RPMI8226 (cell line): ENCODE results near the gene NELFE.
A peak's percentile ranks its signal among the peaks of the same experiment; 100 is the strongest.
"Not testable (repeated sequence)": the region's sequence is repeated elsewhere in the genome, so short reads cannot be mapped to it uniquely, and the experiment has no call there.

Experiments
- DNase-seq: peaks from one replicate; pipeline ENCODE4 v3.0.0-alpha.2; 2015

NELFE gene

GRCh38 chr6:31911826-31912585 lies 46.8 kb downstream of the NELFE start:
- DNase-seq, result no peak

DNA sequence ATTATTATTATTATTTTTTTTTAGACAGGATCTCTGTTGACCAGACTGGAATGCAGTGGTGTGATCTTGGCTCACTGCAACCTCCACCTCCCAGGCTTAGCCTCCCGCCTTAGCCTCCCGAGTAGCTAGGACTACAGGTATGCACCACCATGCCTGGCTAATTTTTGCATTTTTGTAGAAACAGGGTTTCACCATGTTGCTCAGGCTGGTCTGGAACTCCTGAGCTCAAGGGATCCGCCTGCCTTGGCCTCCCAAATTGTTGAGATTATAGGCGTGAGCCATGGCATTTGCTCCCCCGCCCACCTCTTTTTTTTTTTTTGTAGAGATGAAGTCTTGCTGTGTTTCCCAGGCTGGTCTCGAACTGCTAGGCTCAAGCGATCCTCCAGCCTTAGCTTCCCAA lies 49.5 kb downstream of the NELFE start:
- not testable (repeated sequence) for DNase-seq

- peak; percentile 52 for DNase-seq
These were observed 50.0 kb downstream of the NELFE start for GRCh38 chr6:31908791-31909190.

- DNase-seq, result not testable (repeated sequence)
These were observed 50.5 kb downstream of the NELFE start for GRCh38 chr6:31908255-31908654.

DNA sequence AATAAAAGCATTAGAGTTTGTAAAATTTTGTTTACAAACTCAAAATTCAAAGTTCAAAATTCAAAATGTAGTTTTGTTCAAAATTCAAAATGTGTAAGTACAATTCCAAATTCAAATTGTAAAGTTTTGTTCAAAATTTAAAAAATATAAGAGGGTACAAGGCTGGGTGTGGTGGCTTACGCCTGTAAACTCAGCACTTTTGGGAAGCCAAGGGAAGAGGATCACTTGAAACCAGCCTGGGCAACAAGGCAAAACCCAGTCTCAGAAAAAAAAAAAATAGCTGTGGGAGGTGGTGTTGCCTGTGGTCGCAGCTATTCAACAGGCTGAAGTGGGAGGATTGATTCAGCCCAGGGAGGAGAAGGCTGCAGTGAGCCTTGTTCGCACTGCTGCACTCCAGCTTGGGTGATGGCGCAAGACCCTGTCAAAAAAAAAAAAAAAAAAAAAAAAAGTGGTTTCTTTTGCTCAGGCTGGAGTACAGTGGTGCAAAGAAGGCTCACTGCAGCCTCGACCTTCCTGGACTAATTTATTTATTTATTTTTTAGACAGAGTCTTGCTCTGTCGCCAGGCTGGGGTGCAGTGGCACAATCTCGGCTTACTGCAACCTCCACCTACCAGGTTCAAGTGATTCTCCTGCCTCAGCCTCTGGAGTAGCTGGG lies 51.5 kb downstream of the NELFE start:
- peak; percentile 64 for DNase-seq

GRCh38 chr6:31906727-31907126 lies 52.0 kb downstream of the NELFE start:
- DNase-seq, result peak; percentile 59

DNA sequence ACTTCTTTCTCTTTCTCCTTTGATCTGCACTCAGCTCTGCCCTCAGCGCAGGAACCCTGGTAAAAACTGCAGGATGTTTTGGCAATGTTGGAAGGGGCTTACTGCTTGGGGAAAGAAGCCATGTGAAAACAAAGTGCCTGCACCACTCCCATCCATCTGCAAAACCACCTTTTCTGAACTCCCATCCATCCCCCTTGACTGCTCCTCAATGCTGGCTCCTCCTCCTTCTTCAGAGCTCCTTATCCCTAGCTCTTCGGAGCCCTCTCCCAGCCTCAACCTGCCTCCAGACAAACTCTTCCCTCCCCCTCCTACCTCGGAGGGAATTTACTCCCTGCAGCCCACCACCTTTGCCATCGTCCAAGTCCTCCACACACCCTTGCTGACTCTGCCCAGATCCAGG lies 52.6 kb downstream of the NELFE start:
- DNase-seq, result no peak

- no peak for DNase-seq
These were observed 53.7 kb downstream of the NELFE start for GRCh38 chr6:31905041-31905440.

- DNase-seq, result no peak
These were observed 54.8 kb downstream of the NELFE start for GRCh38 chr6:31903957-31904356.
